OCI-LY3 (cell line): ENCODE data around the gene PKP4.
A peak's percentile ranks its signal among the peaks of the same experiment; 100 is the strongest.

Source experiments
- H2AFZ ChIP-seq: fragments of 200-600, 300-600 bp; shearing (Covaris generic); 2 replicates; pipeline ENCODE4 v1.6.0; 2014; ENCODE audit warnings: antibody characterized with exemption, low read depth, low read length
- H3K27ac ChIP-seq: fragments of 200-600, 300-600 bp; sonication (generic); 2 replicates; pipeline ENCODE4 v1.5.1; 2014; ENCODE audit warnings: mild to moderate bottlenecking, low read length, moderate library complexity, mixed read lengths
- H3K27me3 ChIP-seq: fragments of 200-600, 300-600 bp; sonication (generic); 2 replicates; pipeline ENCODE4 v1.6.1; 2014; ENCODE audit warnings: low read depth, low read length, mixed read lengths
- H3K36me3 ChIP-seq: fragments of 200-600, 300-600 bp; sonication (generic); replicated peaks from 2 replicates; pipeline ENCODE3; 2014; ENCODE audit warnings: low read depth, low read length, mixed read lengths
- H3K4me1 ChIP-seq: fragments of 300-600, 200-600 bp; sonication (generic); 2 replicates; pipeline ENCODE4 v1.6.1; 2014; ENCODE audit warnings: low read length, mixed read lengths
- H3K4me2 ChIP-seq: fragments of 200-600, 300-600 bp; sonication (generic); 2 replicates; pipeline ENCODE4 v1.6.1; 2014; ENCODE audit warnings: low read length, mixed read lengths
- H3K4me3 ChIP-seq: fragments of 300-600, 200-600 bp; sonication (generic); 2 replicates; pipeline ENCODE4 v1.5.1; 2014; ENCODE audit warnings: antibody characterized with exemption, mild to moderate bottlenecking, low read length, moderate library complexity
- H3K79me2 ChIP-seq: fragments of 300-600, 200-600 bp; shearing (Covaris generic); 2 replicates; pipeline ENCODE4 v1.6.1; 2014; ENCODE audit warnings: mild to moderate bottlenecking, low read length, mixed read lengths
- H3K9ac ChIP-seq: fragments of 300-600, 200-600 bp; shearing (Covaris generic); 2 replicates; pipeline ENCODE4 v1.6.0; 2014; ENCODE audit warnings: mild to moderate bottlenecking, low read length, moderate library complexity
- H3K9me3 ChIP-seq: fragments of 200-600, 300-600 bp; shearing (Covaris generic); 2 replicates; pipeline ENCODE4 v1.6.1; 2014; ENCODE audit warnings: low read length, mixed read lengths; ENCODE audit not compliant: insufficient read depth
- H4K20me1 ChIP-seq: fragments of 200-600, 300-600 bp; sonication (generic); 2 replicates; pipeline ENCODE4 v1.6.1; 2016; ENCODE audit warnings: low read length, mixed read lengths; ENCODE audit not compliant: insufficient read depth
- CTCF ChIP-seq: fragments of 200-600, 300-600 bp; sonication (generic); IDR thresholded peaks from 2 replicates; pipeline ENCODE4 v1.5.1; 2014; ENCODE audit warnings: antibody characterized with exemption, low read length, low read depth
- EZH2phosphoT487 ChIP-seq: fragments of 200-600 bp; shearing (Covaris generic); IDR thresholded peaks from 2 replicates; pipeline ENCODE4 v1.6.1; 2018; ENCODE audit warnings: antibody characterized with exemption, mixed run types, low read depth

PKP4 gene

GRCh38 chr2:158456309-158457066 is at the start of gene PKP4, which contains the start of gene CCDC148:
TSS of gene PKP4 (plus strand) at chr2:158456952. CDS start at chr2:158533185, 76,233 bp downstream.
TSS of gene CCDC148 (minus strand) at chr2:158456753. CDS start at chr2:158456439, 314 bp downstream.
- Histone ChIP-seq H3K27ac (peak within 1 kb of the TSS; percentile 34), H3K4me1 (peaks cover 39% of the 10 kb centered on the region), H3K9ac (peak within 1 kb of the TSS; percentile 80), H3K4me3 (peak within 1 kb of the TSS; percentile 93), H2AFZ (peak within 1 kb of the TSS; percentile 90), H3K27me3 (peaks cover 7% of the 10 kb centered on the region; the same call in 1 of the 2 replicates), H3K36me3 (no peaks in the 10 kb centered on the region), H4K20me1 (peaks cover 33% of the 10 kb centered on the region), H3K79me2 (peaks cover 45% of the 10 kb centered on the region), H3K9me3 (no peaks in the 10 kb centered on the region), H3K4me2 (peak within 1 kb of the TSS; percentile 91)
- TF ChIP-seq EZH2phosphoT487 (no peak), CTCF (no peak)

GRCh38 chr2:158407031-158407430 is 49.7 kb upstream of the PKP4 start:
- no peaks in the 10 kb centered on the region for H3K4me1 ChIP-seq
- H3K9me3 ChIP-seq, result peaks cover 3% of the 10 kb centered on the region; the same call in 1 of the 2 replicates
- H3K27me3 ChIP-seq, result no peaks in the 10 kb centered on the region
- TF ChIP-seq CTCF (no peak), EZH2phosphoT487 (no peak)
- H3K4me2 ChIP-seq, result no peak overlapping the region
- no peaks in the 10 kb centered on the region for H3K79me2 ChIP-seq
- no peaks in the 10 kb centered on the region for H3K36me3 ChIP-seq
- no peak overlapping the region for H2AFZ ChIP-seq
- H3K4me3 ChIP-seq, result no peak overlapping the region
- H3K9ac ChIP-seq, result no peak overlapping the region
- H3K27ac ChIP-seq, result no peak overlapping the region
- H4K20me1 ChIP-seq, result no peaks in the 10 kb centered on the region

GRCh38 chr2:158410132-158410531 is 46.6 kb upstream of the PKP4 start:
- H3K4me2 ChIP-seq, result no peak overlapping the region
- no peaks in the 10 kb centered on the region for H3K36me3 ChIP-seq
- H2AFZ ChIP-seq, result no peak overlapping the region
- no peaks in the 10 kb centered on the region for H4K20me1 ChIP-seq
- no peak overlapping the region for H3K9ac ChIP-seq
- H3K4me1 ChIP-seq, result no peaks in the 10 kb centered on the region
- H3K79me2 ChIP-seq, result no peaks in the 10 kb centered on the region
- no peak overlapping the region for H3K4me3 ChIP-seq
- peaks cover 3% of the 10 kb centered on the region; the same call in 1 of the 2 replicates for H3K9me3 ChIP-seq
- TF ChIP-seq CTCF (no peak), EZH2phosphoT487 (no peak)
- no peak overlapping the region for H3K27ac ChIP-seq
- H3K27me3 ChIP-seq, result no peaks in the 10 kb centered on the region

- no peaks in the 10 kb centered on the region for H3K27me3 ChIP-seq
- no peaks in the 10 kb centered on the region for H4K20me1 ChIP-seq
- H3K79me2 ChIP-seq, result no peaks in the 10 kb centered on the region
- no peak overlapping the region for H3K4me3 ChIP-seq
- no peak overlapping the region for H3K9ac ChIP-seq
- no peaks in the 10 kb centered on the region for H3K4me1 ChIP-seq
- no peak overlapping the region for H2AFZ ChIP-seq
- no peak for TF ChIP-seq CTCF
- TF ChIP-seq EZH2phosphoT487, result no peak
- no peak overlapping the region for H3K4me2 ChIP-seq
- no peak overlapping the region for H3K27ac ChIP-seq
- H3K36me3 ChIP-seq, result no peaks in the 10 kb centered on the region
- H3K9me3 ChIP-seq, result peaks cover 3% of the 10 kb centered on the region; the same call in 1 of the 2 replicates
Measured at GRCh38 chr2:158411748-158412147, 45.0 kb upstream of the PKP4 start.
